ENCODE results near the gene IGFBP1.

The IGFBP1 gene

DNA sequence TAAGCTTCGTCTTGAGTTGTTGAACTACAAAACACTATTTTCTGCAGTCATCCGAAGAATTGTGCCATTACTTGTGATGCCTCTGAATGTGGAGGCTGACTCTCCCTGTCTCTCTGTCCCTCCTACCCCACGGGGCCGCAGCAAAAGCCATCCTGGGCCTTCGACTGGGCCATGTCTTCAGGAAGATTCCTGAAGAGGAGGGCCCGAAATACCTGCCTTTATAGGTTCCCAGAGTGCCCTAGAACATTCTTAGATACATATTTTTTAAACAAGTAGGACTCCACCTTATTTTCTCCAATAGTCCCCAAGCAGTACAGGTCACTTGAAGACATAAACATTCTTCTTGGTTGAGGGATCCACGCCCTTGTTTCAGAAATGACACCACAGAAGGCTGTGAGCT lies 24.7 kb downstream of the IGFBP1 start:
- DNase-seq (ENCODE audit: extremely low read depth, low read depth): no peak
- TF ChIP-seq, protein P1, sequence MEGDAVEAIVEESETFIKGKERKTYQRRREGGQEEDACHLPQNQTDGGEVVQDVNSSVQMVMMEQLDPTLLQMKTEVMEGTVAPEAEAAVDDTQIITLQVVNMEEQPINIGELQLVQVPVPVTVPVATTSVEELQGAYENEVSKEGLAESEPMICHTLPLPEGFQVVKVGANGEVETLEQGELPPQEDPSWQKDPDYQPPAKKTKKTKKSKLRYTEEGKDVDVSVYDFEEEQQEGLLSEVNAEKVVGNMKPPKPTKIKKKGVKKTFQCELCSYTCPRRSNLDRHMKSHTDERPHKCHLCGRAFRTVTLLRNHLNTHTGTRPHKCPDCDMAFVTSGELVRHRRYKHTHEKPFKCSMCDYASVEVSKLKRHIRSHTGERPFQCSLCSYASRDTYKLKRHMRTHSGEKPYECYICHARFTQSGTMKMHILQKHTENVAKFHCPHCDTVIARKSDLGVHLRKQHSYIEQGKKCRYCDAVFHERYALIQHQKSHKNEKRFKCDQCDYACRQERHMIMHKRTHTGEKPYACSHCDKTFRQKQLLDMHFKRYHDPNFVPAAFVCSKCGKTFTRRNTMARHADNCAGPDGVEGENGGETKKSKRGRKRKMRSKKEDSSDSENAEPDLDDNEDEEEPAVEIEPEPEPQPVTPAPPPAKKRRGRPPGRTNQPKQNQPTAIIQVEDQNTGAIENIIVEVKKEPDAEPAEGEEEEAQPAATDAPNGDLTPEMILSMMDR (IDR thresholded peaks at IDR 0.05; ENCODE audit: low read depth, low read length, missing control alignments): no peak
- H3K4me3 ChIP-seq (replicated peaks; ENCODE audit: low read depth, low read length): no peak overlapping the region

DNA sequence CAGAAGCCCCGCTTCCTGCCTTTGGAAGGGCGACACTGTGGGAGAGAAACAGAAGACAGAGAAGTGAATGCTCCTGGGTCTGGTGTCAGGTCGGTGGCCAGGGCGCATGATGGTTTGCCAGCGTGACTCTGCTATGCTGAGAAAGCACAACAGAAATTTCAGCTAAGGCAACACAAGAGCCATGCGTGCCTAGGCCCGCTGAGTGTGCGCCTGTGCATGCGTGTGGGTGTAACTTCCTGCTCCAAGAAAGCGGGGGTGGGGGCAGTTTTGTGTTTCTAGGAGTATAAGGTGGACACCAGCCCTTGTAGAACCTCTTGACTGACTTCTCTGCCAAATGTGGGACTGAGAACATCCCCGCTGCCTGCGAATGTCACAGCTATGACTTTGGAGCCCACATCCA lies 26.6 kb downstream of the IGFBP1 start:
- no peak for DNase-seq (ENCODE audit: extremely low read depth, low read depth)
- H3K4me3 ChIP-seq (replicated peaks; ENCODE audit: low read depth, low read length): no peak overlapping the region
- TF ChIP-seq, protein P1 (IDR thresholded peaks at IDR 0.05; ENCODE audit: low read depth, low read length, missing control alignments): no peak

DNA sequence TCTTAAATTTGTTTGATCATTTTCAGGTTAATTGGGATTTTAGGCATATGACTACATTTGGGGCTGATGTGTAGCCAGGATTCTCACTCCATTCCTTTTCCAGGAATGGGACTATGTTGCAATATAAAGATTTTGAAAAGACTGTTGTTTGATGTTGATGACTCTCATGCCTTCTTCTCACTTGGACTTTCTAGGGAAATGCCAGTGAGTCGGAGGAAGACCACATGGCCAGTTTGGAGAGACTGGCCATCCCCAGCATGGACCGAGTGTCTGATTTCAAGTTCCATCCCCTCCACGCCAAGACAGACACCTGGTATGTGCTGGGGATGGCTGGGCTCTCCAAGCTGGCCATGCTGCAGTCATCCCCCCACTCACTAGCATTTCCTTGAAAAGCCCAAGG lies 27.3 kb downstream of the IGFBP1 start:
- no peak for DNase-seq (ENCODE audit: extremely low read depth, low read depth)
- H3K4me3 ChIP-seq (replicated peaks; ENCODE audit: low read depth, low read length): no peak overlapping the region
- TF ChIP-seq, protein P1 (IDR thresholded peaks at IDR 0.05; ENCODE audit: low read depth, low read length, missing control alignments): no peak

DNA sequence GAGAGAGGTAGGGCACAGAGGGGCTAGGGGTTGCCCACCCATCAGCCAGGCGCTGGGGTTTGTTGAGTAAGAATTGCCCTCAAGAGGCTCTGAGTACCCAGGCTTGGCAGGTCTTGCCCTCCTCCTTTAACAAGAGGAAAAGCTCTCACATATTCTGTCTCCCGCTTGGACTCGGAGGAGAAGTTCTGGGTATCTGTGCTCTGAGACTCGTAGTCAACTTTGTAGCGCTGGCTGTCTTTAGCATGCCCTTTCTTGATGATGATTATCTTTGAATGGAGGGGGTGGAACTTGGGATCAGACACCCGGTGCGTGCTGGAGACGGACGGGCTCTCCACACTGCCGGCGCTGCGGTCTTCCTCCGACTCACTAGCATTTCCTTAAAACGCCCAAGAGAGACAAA lies 28.8 kb downstream of the IGFBP1 start:
- DNase-seq (ENCODE audit: extremely low read depth, low read depth): no peak
- TF ChIP-seq, protein P1 (IDR thresholded peaks at IDR 0.05; ENCODE audit: low read depth, low read length, missing control alignments): no peak
- H3K4me3 ChIP-seq (replicated peaks; ENCODE audit: low read depth, low read length): no peak overlapping the region

DNA sequence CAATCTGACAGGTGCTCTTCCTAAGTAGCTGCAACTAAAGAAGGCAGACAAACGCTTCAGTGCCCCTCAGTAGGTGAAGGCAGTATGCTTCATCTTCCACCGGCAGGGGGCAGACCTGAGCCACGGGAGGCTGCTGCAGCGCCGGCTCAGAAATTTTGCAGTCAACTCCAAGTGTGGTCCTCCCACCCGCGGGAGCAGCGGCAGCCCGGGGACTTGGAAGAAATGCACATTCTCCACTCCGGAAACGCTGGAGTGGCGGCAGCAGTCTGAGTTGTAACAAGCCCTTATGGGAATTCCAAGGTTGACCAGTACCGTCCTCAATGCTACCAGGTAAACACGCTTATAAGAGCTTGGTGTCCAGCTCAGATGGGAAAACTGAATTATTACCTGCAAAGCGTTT lies 29.4 kb downstream of the IGFBP1 start:
- H3K4me3 ChIP-seq (replicated peaks; ENCODE audit: low read depth, low read length): no peak overlapping the region
- DNase-seq (ENCODE audit: extremely low read depth, low read depth): peak; percentile 33

DNA sequence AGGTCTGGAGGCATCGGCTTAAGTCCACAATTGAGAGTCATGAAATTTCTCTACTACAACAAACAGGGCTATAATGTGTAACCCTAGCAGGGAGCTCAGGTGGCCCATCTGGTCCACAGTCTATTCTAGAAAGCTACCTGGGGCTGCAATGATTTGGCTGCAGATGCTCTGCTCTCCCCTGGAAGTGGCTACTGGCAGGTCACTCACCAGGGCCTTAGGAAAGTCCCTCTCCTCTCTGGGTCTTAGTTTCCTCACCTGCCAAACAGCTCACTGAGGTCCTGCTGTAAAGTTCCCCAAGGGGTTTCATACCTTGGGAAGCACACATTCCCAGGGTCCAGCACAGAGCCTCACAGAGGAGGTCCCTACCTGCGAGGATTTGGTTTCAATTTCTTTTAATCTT lies 30.3 kb downstream of the IGFBP1 start:
- H3K4me3 ChIP-seq (replicated peaks; ENCODE audit: low read depth, low read length): no peak overlapping the region
- TF ChIP-seq, protein P1 (IDR thresholded peaks at IDR 0.05; ENCODE audit: low read depth, low read length, missing control alignments): no peak
- no peak for DNase-seq (ENCODE audit: extremely low read depth, low read depth)

More for the DNA sequence above, 29.4 kb downstream of the IGFBP1 start:
- TF ChIP-seq, protein P1 (IDR thresholded peaks at IDR 0.05; ENCODE audit: low read depth, low read length, missing control alignments): peak; percentile 96

DNA sequence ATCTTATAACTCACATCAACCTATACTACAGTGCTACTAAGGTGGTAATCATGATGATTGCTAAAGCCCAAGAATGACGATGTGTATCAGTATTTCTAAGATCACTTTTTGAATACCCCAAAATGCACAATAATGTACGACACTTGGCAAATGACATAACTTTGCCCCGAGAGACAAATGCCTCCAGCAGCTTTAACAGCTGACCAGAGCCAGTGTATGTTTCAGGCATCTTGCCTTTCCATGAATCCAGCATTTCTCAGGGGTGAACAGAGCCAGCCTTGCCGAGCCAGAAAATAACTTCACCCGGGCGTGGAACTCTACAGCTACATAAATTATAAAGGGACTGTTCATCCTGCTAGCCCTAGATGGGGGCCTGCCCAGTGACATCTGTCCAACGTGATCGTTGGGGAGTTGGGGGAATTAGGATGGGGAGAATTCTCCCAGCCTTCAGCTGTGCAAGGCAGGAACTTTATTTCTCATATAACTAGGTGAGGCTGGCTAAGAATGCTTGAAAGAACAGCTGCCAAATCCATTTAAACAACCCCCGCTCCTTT lies 31.0 kb downstream of the IGFBP1 start:
- TF ChIP-seq, protein P1 (IDR thresholded peaks at IDR 0.05; ENCODE audit: low read depth, low read length, missing control alignments): no peak
- DNase-seq (ENCODE audit: extremely low read depth, low read depth): no peak
- H3K4me3 ChIP-seq (replicated peaks; ENCODE audit: low read depth, low read length): peak overlapping the region; percentile 44

Measured in HFF-Myc (cell line).